A549 treated with DMSO at 1 μM for 4 hours (cell line): ENCODE results near the gene TAF13. TPM values are rescaled to one million over a fixed set of nuclear protein-coding genes. Genes with fewer than 3 reads are reported as not detected.

Source experiments
- total RNA-seq: library from RNA; stranded (reverse); fragments of 200-300 nt; extraction: Qiagen RNA extraction; gene quantifications from 5 replicates; pipeline ENCODE4 v1.2.3, GENCODE V29; 2022; ENCODE audit warnings: low read depth

The TAF13 gene, protein sequence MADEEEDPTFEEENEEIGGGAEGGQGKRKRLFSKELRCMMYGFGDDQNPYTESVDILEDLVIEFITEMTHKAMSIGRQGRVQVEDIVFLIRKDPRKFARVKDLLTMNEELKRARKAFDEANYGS
- total RNA-seq = 29.0 to 37.6 TPM (median 32.2 TPM) in 5 replicates

GRCh38 chr1:109075531-109076490 is at the start of gene TAF13:
Gene TAF13, minus strand, starts transcription at chr1:109076003. Its CDS starts 56 bp downstream, at chr1:109075947.

DNA sequence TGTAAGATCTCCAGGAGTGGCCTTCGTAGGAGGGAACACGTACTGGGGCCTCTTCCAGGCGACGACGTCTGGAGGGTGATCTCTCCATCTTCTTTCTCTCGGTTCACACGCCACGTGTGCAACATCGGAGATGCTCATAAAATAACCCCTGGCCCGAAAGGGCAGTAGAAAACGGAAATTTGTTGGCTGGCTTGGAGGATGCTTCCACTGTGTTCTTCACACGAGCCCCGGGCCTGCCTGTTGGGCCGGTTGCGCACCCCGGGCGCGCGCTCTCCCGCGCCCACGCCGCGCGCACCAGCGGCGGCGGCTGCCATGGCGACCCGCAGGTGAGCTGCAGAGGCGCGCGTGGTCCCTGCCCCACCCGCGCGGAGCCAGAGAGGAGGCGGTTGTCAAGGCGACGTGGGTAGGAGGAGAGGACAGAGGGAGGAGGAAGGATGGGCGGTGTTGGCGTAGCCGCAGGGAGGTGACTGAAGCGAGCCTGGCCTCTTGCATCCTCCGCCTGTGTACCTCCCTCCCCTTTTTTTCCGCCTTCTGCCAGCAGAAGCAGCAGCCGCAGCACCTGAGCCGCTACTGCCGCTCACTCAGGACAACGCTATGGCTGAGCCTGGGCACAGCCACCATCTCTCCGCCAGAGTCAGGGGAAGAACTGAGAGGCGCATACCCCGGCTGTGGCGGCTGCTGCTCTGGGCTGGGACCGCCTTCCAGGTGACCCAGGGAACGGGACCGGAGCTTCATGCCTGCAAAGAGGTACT is 38.0 kb upstream of the TAF13 start, which contains the start of gene ELAPOR1:
Gene ELAPOR1, plus strand, starts transcription at position 526 of the 752 bp plus-strand sequence. Its CDS starts 69 bp downstream, at position 595.

DNA sequence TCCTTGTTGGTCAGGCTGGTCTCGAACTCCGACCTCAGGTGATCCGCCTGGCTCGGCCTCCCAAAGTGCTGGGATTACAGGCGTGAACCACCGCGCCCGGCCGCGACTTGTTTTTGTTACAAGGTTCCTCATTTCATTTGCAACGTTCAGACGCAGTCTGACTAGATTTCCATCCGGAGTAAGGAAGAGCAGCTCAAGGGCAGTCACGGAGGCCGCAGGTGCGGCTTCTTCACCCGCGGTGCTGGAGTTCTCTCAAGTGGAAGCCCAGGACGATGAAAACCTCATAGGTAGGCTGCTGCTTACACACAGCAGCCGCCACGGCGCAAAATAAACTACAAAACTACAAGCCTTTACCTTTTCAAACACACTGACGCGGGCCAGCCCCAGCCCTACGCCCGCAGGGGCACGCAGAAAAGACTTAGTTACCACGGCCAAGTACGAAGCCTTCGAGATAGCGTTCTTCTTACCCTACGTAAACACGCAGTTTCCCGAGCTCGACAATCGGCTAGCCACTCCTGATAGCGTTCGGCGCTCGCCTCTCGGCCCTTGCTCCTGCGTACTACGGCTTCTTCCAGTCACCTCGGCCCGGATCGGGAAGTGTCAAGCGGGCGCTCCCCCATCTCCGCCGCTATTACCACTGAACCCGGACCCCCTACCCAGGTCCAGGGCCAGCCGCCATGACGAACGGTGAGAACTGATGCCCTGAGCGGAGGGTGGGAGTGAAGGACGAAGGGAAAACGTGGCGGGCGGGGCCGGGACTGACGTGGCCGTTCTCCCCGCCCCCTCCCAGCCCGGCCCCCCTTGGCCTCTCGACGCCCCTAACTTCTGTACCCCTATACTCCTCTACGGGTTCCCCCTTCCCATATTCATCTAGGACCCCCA is 14.6 kb upstream of the TAF13 start, which contains the start of gene TMEM167B:
Gene TMEM167B, plus strand, starts transcription at position 569 of the 882 bp plus-strand sequence. Its CDS starts 109 bp downstream, at position 678.

DNA sequence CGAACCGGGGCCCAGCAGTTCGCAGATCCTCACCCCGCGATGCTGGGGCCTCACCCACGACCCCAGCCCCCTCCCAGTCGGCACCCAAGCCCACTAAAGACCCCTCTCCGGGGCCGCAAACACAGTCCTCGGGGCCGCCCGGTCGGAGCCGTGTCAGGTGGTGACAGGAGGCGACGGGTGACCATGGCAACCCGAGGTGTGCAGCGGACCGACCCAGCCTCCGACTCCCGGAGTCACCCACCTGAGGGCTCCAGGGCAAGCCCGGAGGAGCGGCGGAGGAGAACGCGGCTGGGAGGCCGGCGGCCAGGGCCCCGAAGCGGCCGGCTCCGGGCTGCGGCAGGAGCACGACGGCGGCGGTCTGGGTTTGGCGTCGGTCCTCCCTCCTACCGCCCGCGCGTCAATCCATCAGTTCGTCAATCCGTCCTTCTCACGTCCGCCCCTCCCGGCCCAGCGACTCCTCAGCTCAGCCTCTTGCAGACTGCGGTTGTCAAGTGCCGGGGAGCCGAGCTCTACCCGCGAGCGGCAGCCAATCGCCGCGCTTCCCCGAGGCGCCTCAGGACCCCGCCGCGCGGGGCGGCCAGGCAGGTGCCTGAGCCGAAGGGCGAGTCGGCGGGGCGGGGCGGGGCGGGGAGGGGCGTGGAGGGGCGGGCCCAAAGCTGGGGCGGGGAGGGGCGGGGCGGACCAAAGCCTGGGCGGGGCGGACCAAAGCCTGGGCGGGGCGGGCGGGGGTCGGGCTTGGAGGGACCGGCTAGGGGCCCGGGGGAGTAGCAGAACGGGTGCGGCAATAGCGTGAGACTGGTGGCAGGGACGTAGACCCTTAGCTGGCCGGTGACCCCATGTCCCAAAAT is 34.0 kb downstream of the TAF13 start, which contains the start of gene WDR47:
Gene WDR47, minus strand, starts transcription at position 482 of the 848 bp plus-strand sequence. CDS start 18,590 bp downstream, outside the sequence.

Other genes with a start within 250 kb of the TAF13 start
- gene AKNAD1, start 218.9 kb downstream of the TAF13 start, total RNA-seq = 0.72 to 1.1 TPM (median 0.87 TPM) in 5 replicates
- 13.6 to 17.3 TPM (median 16.8 TPM) in 5 replicates for gene GPSM2, start 199.0 kb downstream of the TAF13 start, total RNA-seq
- gene CLCC1, start 112.5 kb downstream of the TAF13 start, total RNA-seq = 12.2 to 19.6 TPM (median 18.6 TPM) in 5 replicates
- gene WDR47, start 33.9 kb downstream of the TAF13 start, total RNA-seq = 5.7 to 8.1 TPM (median 7.4 TPM) in 5 replicates
- gene TMEM167B, start 14.8 kb upstream of the TAF13 start, total RNA-seq = 7.7 to 11.7 TPM (median 10.6 TPM) in 5 replicates
- 0.41 to 0.96 TPM (median 0.55 TPM) in 5 replicates for gene ELAPOR1, start 38.1 kb upstream of the TAF13 start, total RNA-seq
- 95.9 to 105 TPM (median 102 TPM) in 5 replicates for gene SARS1, start 137.9 kb upstream of the TAF13 start, total RNA-seq
- gene CELSR2, start 173.5 kb upstream of the TAF13 start, total RNA-seq = 4.6 to 6.2 TPM (median 5.8 TPM) in 5 replicates
- gene PSRC1, start 207.1 kb upstream of the TAF13 start, total RNA-seq = 18.6 to 25.2 TPM (median 24.6 TPM) in 5 replicates
- gene MYBPHL, start 231.0 kb upstream of the TAF13 start, total RNA-seq = not detected in 5 replicates